NT2/D1 (cell line): ENCODE results near the gene SURF6.
A peak's percentile ranks its signal among the peaks of the same experiment; 100 is the strongest.

Source experiments
- DNase-seq: peaks from one replicate; pipeline ENCODE4 v3.0.0-alpha.2; 2011; ENCODE audit warnings: low read depth, low spot score
- H3K27me3 ChIP-seq: 2 replicates; pipeline ENCODE4 v1.6.0; 2011; ENCODE audit warnings: mild to moderate bottlenecking; ENCODE audit not compliant: insufficient read length, insufficient read depth
- H3K36me3 ChIP-seq: 2 replicates; pipeline ENCODE4 v1.6.1; 2011; ENCODE audit warnings: mild to moderate bottlenecking, low read length, mixed read lengths; ENCODE audit not compliant: insufficient read depth, insufficient read length
- H3K4me1 ChIP-seq: 2 replicates; pipeline ENCODE4 v1.5.1; 2011; ENCODE audit not compliant: insufficient read depth, insufficient read length
- H3K4me3 ChIP-seq: 2 replicates; pipeline ENCODE4 v1.5.1; 2011; ENCODE audit warnings: low read depth; ENCODE audit not compliant: insufficient read length
- H3K9ac ChIP-seq: 2 replicates; pipeline ENCODE4 v1.6.0; 2011; ENCODE audit warnings: low read depth; ENCODE audit not compliant: insufficient read length
- H3K9me3 ChIP-seq: 2 replicates; pipeline ENCODE4 v1.5.1; 2011; ENCODE audit warnings: mild to moderate bottlenecking, low read length; ENCODE audit not compliant: insufficient read depth
- SUZ12 ChIP-seq: IDR thresholded peaks from 2 replicates; pipeline ENCODE4 v1.6.1; 2011; ENCODE audit not compliant: insufficient read length, insufficient read depth; ENCODE audit errors: extremely low read depth
- YY1 ChIP-seq: IDR thresholded peaks from 2 replicates; pipeline ENCODE4 v1.6.1; 2011; ENCODE audit not compliant: insufficient read length, insufficient read depth
- ZNF274 ChIP-seq: IDR thresholded peaks from 2 replicates; pipeline ENCODE4 v1.6.1; 2011; ENCODE audit warnings: mild to moderate bottlenecking, low read depth, low read length

SURF6 gene

DNA sequence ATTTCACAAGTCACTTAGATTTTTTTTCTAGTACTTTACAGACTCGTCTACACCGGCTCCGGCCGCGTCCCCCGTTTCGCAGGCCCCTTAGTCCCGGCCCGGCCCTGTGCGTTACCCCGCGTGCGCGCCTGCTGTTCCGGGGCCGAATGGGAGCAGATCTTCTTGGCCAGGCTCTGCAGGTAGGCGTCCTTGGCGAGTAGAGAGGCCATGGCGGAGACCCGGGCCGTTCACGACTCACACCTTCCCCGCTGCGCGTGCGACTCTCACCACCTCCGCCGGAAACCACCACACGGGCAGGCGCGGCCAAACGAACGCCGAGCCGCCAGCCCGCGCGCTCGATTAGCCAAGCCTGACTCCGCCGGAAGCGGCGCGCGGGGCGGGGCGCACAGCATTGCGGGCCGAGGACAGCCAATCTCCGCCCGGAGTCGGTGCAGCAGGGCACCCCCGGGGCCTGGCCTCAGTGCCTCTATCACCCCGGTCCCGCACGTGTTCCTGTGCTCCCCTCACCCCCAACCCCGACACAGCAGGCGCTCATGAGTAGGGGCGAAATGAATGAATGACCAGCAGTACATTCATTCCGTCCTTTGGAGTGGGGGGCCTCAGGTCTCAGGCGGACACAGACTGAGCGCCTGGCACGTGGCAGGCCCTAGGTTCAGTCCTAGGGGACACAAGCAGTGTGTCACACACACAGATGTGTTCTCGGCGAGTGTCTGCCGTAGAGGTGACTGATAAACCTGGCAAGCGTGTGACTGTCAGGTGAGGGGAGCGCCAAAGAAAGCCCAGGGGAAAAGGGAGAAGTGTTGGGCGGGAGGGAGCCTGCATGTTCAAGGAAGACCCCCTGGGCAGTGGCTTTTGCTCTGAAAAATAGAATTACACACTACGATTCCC lies at the start of gene SURF6:
Gene SURF6 (minus strand): TSS at position 265 of the 888 bp plus-strand sequence. CDS start 56 bp downstream, at position 209.
- peak; percentile 93 for DNase-seq
- peaks cover 73% of the 10 kb centered on the region for H3K36me3 ChIP-seq
- H3K4me1 ChIP-seq, result peaks cover 13% of the 10 kb centered on the region
- no peaks in the 10 kb centered on the region for H3K27me3 ChIP-seq
- H3K9me3 ChIP-seq, result no peaks in the 10 kb centered on the region
- peak within 1 kb of the TSS; percentile 85 for H3K4me3 ChIP-seq
- peak within 1 kb of the TSS; percentile 94 for H3K9ac ChIP-seq
- TF ChIP-seq ZNF274 (no peak), YY1 (peak; percentile 35), SUZ12 (no peak)

DNA sequence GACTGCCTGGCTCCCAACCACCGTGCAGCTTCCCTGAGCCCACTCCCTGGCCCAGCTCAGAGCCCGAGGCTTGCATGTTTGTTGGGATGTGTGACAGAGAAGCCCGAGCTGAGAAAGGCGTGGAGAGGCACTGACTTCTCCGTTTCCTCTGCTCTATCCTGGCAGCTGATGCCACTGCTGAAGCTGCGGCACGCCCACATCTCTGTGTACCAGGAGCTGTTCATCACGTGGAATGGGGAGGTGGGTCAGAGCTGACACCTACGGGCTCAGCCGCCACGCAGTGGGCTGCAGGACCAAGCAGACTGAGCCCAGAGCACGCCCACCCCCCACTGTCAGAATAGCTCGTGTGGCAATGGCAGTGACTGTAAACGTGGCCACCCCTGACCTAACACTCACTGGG lies 49.5 kb upstream of the SURF6 start:
- no peak for TF ChIP-seq ZNF274
- TF ChIP-seq YY1, result no peak
- no peak for TF ChIP-seq SUZ12
- DNase-seq, result no peak
- no peaks in the 10 kb centered on the region for H3K36me3 ChIP-seq
- H3K27me3 ChIP-seq, result no peaks in the 10 kb centered on the region
- H3K9me3 ChIP-seq, result peaks cover 2% of the 10 kb centered on the region; the same call in 1 of the 2 replicates
- no peak overlapping the region for H3K4me3 ChIP-seq
- no peaks in the 10 kb centered on the region for H3K4me1 ChIP-seq
- no peak overlapping the region for H3K9ac ChIP-seq

DNA sequence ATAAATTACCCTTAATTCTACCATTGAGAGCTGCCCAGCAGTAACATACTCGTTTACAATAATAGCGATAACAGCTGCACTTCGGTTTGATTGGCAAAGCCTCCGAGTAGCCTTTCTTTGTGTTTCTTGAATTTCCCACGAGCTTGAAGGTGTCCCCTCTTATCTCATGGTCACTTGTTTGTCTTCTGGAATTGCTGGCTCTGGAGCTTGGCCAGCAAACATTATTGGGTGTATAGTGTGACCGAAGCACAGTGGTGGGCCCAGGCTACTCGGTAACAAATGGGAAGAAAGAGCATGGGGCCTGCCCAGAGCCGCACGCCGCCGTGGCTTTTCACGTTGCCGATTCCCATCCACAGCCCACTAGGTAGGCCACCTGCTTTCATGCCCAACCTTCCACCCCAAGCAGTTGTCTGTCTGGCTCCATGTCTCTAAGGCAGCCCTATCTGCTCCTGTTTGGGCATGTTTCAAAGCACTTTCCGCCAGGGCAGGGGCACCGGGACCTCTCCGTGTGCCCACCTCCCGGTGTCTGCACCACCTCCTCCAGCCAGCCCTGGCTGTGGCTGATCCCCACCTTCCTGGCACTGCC lies 48.8 kb upstream of the SURF6 start:
- Histone ChIP-seq H3K4me3 (no peak overlapping the region), H3K9ac (no peak overlapping the region), H3K36me3 (no peaks in the 10 kb centered on the region), H3K27me3 (no peaks in the 10 kb centered on the region), H3K4me1 (no peaks in the 10 kb centered on the region), H3K9me3 (no peaks in the 10 kb centered on the region)
- TF ChIP-seq ZNF274 (no peak), SUZ12 (no peak), YY1 (no peak)
- no peak for DNase-seq

DNA sequence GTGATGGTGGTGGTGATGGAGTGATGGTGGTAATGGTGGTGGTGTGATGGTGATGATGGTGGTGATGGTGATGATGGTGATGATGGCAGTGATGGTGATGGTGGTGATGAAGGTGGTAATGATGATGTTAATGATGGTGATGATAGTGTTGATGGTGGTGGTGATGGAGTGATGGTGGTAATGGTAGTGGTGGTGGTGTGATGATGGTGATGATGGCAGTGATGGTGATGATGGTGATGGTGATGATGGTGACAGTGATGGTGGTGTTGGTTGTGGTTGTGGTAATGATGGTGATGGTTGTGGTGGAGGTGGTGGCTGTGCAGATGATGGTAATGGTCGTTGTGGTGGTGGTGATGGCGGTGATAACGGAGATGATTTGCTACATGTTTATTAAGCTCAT lies 47.5 kb upstream of the SURF6 start:
- no peaks in the 10 kb centered on the region for H3K9me3 ChIP-seq
- H3K36me3 ChIP-seq, result no peaks in the 10 kb centered on the region
- DNase-seq, result no peak
- no peaks in the 10 kb centered on the region for H3K27me3 ChIP-seq
- no peak overlapping the region for H3K9ac ChIP-seq
- H3K4me1 ChIP-seq, result peaks cover 13% of the 10 kb centered on the region
- H3K4me3 ChIP-seq, result no peak overlapping the region
- TF ChIP-seq SUZ12 (no peak), YY1 (no peak), ZNF274 (no peak)

DNA sequence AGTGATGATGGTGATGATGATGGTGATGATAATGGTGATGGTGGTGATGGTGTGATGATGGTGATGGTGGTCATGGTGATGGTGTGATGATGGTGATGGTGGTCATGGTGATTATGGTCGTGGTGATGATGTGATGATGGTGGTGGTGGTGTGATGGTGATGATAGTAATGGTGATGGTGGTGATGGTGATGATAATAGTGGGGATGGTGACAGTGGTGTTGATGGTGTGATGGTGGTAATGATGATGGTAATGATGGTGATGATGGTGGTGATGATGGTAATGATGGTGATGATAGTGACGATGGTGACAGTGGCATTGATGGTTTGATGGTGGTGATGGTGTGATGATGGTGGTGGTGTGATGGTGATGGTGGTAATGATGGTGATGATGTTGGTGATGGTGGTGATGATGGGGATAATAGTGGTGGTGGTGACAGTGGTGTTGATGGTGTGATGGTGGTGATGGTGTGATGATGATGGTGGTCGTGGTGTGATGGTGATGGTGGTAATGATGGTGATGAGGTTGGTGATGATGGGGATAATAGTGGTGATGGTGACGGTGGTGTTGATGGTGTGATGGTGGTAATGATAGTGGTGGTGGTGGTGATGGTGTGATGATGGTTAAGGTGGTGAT lies 46.6 kb upstream of the SURF6 start:
- Histone ChIP-seq H3K36me3 (no peaks in the 10 kb centered on the region), H3K4me3 (no peak overlapping the region), H3K9me3 (no peaks in the 10 kb centered on the region)

DNA sequence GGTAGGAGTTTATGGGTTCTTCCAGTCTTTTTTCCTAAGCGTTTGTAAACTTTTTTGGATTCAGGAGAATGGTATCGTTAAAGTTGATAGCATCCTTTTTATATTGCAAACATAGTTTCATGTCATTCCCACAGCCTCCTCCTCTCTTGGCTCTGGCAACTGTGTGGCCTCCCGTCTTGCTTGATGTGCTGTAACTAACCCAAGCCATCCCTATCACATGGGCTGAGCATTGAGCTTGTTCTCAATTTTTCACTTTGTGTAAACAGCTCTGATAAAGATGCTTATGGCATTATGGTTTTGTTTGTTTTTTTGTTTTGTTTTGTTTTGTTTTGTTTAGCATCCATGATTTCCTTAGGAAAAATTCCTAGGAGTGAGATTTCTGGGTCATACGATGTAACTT lies 44.7 kb upstream of the SURF6 start:
- H3K36me3 ChIP-seq, result no peaks in the 10 kb centered on the region

More for the DNA sequence above, 46.6 kb upstream of the SURF6 start:
- Histone ChIP-seq H3K4me1 (peaks cover 18% of the 10 kb centered on the region), H3K27me3 (no peaks in the 10 kb centered on the region), H3K9ac (no peak overlapping the region)
- TF ChIP-seq YY1 (no peak), ZNF274 (no peak), SUZ12 (no peak)
- no peak for DNase-seq

More for the DNA sequence above, 44.7 kb upstream of the SURF6 start:
- DNase-seq, result no peak
- Histone ChIP-seq H3K9me3 (no peaks in the 10 kb centered on the region), H3K4me1 (peaks cover 18% of the 10 kb centered on the region), H3K9ac (no peak overlapping the region), H3K4me3 (no peak overlapping the region), H3K27me3 (no peaks in the 10 kb centered on the region)
- TF ChIP-seq ZNF274 (no peak), YY1 (no peak), SUZ12 (no peak)
